Measurements from ENCODE around the gene MCOLN3. TPM values are rescaled to one million over a fixed set of nuclear protein-coding genes. Genes with fewer than 3 reads are reported as not detected.
"Not testable (repeated sequence)": the region's sequence is repeated elsewhere in the genome, so short reads cannot be mapped to it uniquely, and the experiment has no call there.

The MCOLN3 gene
- polyA plus RNA-seq, 3 donors: 8.7 to 27.1 (median 11.3) TPM

DNA sequence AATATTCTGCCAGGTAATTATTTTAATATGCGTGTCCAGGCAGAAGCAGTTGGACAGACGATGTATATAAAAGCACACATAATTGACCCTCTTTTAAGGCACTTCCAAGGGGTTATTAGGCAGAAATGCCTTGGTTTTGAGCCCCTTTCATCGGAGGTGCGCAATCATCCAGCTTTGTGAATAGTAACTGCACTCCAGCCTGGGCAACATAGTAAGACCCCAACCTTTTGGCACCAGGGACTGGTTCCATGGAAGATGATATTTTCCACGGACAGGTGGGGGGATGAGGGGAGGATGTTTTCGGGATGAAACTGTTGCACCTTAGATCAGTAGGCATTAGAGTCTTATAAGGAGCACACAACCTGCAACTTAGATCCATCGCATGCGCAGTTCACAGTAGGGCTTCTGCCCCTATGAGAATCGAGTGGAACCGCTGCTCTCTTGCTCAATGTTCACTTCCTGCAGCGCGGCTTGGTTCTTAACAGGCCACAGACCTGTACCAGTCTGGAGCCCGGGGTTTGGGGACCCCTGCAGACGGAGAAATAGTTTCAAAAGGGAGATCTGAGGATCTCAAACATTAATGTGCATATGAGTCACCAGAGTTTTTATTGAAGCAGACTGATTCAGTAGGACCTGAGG lies 49.5 kb downstream of the MCOLN3 start:
- no peak for DNase-seq (ENCODE audit: extremely low read depth in 1 of 11, low read depth in 9 of 11, low spot score in 4 of 11)

DNA sequence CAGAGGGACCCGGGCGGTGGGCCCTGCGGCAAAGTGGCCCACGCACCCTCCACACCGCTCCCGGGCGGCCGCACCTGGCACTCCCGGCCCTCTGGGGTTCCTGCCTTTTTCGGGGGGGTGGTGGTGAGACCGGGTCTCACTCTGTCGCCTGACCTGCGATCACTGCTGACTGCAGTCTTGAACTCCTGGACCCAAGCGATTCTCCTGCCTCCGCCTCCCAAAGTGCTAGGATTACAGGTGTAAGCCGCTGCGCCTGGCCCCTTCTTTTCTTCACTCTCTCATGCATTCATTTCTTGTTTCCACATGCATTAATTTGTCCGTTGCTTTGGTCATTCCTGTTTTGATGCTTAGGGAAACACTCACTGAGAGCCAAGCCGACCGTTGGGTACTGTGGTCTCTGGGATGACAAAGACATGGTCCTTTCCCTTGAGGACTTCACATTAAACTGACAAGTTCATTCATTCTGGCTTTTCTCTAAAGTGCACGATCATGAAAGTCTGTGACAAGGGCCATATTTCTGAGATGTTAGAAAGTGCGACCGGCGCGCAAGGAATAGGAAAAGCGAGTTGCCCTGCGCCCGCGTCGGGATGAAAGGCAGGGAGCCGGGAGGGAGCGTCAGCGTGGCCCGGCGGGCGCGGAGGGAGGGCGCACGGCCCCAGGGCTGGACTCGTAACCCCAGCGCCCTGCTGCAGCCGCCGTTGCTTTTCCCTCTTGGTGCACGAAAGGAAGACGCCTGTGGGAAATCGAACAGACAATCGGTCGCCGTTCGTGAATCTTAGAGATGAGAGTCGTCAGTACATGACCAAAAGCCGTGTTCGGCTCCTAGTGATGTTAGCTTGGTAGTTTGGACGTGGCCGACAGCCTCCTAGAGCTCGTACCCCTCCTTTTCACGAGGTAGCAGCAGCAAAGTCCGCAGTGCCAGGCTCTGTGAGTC lies 50.4 kb downstream of the MCOLN3 start:
- peak in 2 of 11 donors; percentile 3 to 12 for DNase-seq (ENCODE audit: extremely low read depth in 1 of 11, low read depth in 9 of 11, low spot score in 4 of 11)

DNA sequence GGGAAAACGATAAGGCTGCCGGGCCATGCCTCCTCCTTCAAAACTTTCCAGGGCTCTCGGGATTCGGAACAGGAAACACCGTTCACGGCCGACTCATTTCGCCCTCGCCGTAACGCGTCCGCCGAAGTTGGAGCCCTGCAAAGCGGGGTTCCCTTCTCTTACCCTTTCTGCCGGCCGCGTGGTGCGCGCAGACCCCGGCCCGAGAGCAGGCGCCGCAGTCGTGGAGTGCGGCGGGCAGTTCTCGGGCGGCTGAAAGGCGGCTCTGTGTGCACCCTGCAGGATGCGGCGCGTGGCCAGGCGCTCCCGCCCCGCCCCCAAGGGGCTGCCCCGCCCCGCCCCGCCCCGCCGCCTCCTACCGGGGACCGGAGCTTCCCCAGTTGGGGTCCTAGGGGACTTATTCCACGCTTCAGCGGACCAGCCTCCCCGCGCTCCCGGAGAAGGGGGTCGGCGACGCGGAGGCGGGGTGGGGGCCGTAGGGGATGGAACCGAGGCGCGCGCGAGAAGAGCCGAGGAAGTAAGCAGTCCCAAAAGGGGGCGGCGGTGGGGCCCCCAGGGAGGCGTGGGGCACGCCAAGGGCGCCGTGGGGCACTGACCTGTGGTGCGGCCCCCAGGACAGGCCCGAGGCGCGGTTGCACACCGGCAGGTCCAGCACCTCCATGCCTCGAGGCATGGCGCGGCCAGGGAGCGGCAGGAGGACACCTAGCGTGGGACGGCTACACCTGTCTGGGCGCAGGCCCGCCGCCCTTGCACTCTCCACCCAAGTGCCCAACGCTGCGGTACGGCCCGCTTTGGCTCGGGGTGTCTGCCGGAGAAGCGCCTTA lies 51.2 kb downstream of the MCOLN3 start, which contains the start of gene MCOLN2:
MCOLN2 (minus strand) TSS at position 268 of the 821 bp plus-strand sequence; CDS start at position 27, 241 bp downstream.
- DNase-seq (ENCODE audit: extremely low read depth in 1 of 11, low read depth in 9 of 11, low spot score in 4 of 11): peak in 3 of 11 donors; percentile 0 to 26 (median 12)

DNA sequence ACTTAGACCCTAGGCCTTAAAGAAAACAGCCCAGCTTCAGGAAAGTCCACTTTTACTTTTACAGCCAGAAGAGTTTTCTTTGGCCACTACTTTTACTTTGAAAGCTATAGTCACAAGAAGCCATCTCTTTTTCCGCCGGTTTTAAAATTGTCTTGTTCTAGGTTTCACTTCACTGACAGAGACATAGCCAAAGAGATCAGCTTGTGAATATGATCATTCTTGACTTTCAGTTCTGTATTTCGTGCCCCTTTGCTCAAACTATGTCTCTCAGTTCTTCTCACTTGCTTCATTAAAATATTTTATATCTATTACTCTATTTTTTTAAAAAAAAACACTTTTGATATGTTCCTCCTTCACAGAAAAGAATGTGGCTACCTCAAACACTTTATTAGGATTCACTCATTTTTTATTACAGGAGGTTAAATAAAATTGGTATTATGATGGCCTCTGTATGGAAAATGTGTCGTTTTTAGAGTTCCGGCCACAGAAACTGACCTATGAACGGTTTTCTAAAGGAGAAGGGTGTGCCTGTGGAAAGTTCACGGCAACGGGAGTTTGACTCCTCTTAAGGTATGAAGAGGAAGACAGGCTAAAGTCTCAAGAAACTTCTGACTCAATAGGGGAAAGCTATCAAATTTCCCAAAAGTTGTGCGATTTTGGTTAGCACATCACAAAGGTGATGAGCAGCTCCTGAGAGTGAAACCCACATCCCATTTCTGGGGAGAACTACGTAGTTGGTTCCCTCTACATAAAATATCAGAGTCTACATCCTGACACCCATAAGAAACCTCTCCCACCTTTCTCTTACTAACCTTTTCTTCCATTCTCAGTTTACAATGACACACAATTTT lies 52.6 kb downstream of the MCOLN3 start:
- DNase-seq (ENCODE audit: extremely low read depth in 1 of 11, low read depth in 9 of 11, low spot score in 4 of 11): no peak

DNA sequence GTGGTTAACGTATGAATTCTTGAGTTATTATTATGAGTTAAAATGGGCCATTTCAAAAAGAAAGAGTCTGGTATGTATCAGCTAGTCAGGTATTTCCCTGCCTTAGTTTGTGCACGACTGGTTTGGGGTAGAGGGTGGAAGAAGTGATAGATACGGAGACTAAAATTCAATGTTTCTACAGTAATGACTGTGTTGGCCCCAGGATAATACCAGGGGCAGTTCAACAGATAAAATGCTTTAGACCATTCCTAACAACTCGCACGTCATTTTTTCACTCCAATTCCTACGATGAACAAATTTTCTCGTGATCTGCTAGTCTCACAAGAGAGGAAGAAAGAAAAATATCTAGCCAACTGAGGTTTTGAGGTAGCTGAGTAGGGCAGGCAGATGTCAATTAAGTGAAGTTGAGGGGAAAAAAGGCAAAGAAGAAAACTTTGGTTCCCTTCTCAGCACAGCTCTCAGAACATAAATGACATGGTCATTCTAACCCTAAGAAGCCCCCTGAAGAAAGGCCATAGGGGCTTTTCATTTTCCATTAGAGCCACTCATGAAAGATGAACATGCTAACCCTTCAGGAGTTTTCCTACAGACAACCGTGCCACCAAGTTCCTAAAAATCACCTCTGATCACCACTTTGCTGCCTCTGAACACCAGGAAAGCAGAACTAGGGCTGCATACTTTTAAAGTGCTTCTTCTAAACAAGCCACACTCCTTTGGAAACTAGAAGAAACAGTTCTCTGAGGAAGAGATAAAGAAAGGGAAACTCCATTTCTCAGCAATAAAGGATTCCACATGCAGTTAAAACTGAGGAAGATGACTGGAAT lies 57.0 kb downstream of the MCOLN3 start:
- DNase-seq (ENCODE audit: extremely low read depth in 1 of 11, low read depth in 9 of 11, low spot score in 4 of 11): no peak

DNA sequence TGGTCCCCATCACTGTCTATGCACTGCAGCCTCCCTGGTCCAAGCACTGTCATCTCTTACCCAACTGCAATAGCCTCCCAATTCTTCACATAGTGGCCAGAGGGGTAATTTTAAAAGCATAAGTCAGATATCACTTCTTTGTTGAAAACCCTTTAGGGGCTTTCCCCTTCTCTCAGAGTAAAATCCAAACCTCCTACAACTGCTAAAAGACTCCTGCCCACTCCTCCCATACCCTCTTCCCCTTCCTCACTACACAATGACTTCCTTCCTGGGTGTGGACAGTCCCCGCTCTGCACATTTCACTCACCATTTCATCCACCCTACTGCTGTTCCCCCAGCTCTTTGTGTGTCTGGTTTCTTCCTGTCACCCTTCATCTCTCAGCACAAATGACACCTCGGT lies 59.7 kb downstream of the MCOLN3 start:
- DNase-seq (ENCODE audit: extremely low read depth in 1 of 11, low read depth in 9 of 11, low spot score in 4 of 11): no peak

DNA sequence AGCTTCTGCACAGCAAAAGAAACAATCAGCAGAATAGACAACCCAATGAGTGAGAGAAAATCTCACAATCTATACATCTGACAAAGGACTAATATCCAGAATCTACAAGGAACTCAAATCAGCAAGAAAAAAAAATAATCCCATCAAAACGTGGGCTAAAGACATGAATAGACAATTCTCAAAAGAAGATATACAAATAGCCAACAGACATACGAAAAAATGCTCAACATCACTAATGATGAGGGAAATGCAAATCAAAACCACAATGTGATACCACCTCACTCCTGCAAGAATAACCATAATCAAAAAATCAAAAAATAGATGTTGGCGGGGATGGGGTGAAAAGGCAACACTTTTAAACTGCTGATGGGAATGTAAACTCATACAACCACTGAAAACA lies 61.7 kb downstream of the MCOLN3 start:
- not testable (repeated sequence) for DNase-seq (ENCODE audit: extremely low read depth in 1 of 11, low read depth in 9 of 11, low spot score in 4 of 11)

DNA sequence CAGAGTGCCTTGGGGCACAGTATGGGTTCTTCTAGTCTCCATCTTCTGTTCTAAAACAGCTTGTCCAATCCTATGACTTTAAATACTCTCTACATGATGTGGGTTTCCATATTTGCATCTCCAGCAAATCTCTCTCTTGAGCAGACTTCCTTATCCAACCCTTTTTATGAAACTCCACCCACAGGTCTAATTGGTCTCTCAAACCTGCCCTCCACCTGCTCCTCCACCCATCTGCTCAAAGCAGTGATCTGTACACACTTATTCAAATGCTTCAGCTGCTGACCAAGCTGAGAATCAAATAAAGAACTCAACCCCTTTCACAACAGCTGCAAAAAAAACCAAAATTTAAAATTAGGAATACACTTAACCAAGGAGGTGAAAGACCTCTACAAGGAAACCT lies 62.9 kb downstream of the MCOLN3 start:
- no peak for DNase-seq (ENCODE audit: extremely low read depth in 1 of 11, low read depth in 9 of 11, low spot score in 4 of 11)

DNA sequence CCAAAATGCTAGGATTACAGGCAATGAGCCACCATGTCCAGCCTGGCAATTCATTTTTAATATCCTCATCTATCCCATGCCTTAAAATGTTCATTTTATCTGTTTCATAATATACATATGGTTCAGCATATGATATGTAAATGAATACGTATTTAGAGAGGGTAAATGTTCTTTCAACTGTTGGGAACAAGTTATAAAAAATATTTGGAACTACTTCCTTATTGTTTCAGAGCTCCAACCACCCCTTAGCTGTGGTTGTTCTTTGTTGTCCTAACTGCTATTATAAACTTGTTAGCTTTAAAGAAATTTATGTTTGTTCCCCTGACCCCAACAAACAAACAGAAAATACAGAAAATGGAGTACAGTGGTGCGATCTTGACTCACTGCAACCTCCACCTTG lies 65.9 kb downstream of the MCOLN3 start:
- no peak for DNase-seq (ENCODE audit: extremely low read depth in 1 of 11, low read depth in 9 of 11, low spot score in 4 of 11)

DNA sequence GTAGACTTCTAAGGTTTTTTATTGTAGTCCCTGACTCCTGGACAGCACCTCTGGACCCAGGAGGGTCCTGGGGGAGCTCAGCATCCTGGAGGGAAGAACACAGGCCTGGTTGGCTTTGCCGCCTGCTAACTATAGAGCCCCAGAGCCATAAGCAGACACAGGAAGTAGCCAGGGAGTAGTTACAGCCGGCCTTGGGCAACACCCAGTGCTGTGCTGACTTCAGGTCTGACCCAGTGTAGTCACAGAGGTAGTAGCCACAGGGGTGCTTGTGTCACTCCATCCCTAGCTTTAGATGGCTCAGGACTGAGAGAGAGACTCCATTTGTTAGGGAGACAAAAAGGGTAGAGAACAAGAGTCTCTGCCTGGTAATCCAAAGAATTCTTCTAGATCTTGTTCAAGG lies 73.3 kb downstream of the MCOLN3 start:
- no peak for DNase-seq (ENCODE audit: extremely low read depth in 1 of 11, low read depth in 9 of 11, low spot score in 4 of 11)

DNA sequence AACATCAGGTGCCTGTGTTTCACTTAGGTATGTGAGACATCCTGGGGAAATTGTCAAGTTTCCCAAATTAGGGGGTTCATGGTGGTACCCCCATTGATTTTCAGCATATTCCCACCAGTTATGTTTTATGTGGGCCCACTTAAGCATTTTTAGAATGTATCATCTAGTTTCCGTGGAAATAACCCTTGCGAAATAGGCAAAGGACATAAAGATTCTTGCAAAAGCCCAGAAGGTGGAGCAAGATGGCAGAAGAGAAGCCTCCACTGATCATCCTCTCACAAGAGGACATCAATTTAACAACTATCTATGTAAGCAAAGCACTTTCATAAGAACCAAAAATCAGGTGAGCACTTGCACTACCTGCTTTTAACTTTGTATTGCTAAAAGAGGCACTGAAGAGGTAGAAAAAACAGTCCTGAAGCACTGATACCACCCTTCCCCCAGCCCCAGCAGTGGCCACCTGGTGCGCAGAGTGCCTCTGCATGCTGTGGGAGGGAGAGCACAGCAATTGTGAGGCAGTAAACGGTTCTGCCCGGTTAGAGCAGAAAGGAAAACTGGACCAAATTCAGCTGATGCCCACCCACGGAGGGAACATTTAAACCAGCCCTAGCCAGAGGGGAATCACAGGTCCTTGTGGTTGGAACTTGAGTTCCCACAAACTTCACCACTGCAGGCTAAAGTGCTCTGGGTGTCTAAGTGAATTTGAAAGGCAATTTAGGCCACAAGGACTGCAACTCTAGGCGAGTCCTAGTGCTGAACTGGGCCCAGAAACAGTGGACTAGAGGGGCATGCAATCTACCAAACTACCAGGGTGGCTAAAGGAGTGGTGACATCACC lies 74.6 kb downstream of the MCOLN3 start:
- no peak for DNase-seq (ENCODE audit: extremely low read depth in 1 of 11, low read depth in 9 of 11, low spot score in 4 of 11)

DNA sequence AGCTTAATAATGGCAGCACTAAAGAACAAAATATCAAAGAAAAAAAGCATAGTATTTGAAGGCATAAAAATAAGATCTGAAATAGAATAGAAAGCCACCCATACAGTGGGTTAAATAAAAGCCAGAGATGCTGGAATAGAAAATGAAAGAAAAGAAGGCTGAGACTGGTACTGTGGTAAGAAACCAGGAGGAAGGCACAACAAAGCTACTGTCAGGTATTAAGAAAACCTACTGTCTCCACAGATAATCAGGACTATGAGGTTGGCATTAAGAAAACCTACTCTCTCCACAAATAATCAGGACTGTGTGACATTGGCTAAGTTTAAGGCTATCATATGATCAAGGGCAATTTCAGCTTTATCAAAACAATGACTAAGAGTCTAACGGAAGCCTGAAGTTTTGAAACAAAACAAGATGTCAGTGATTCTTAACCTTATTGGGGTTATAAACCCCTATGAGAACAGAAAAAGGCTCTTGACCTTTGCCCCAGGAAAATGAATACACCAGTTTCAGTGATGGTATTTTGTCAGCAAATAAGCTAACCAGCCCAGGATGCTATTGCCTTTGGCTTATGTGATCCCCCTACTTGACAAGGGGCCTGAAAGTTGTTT lies 75.8 kb downstream of the MCOLN3 start:
- DNase-seq (ENCODE audit: extremely low read depth in 1 of 11, low read depth in 9 of 11, low spot score in 4 of 11): no peak

DNA sequence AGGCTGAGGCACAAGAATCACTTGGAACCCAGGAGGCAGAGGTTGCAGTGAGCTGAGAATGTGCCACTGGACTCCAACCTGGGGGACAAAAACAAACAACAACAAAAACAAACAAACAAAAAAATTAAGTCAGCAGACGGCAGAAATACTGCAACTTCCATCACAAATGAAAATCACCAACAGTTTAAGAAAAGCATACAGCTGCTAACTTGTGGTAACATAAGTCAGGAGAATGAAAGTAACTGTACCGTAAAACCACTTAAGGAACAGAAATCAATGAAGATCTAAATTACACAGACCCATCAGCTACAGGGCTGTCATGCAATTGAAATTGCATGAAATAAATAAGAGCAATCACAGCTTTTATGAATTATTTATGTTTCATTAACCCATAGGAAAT lies 76.3 kb downstream of the MCOLN3 start:
- no peak for DNase-seq (ENCODE audit: extremely low read depth in 1 of 11, low read depth in 9 of 11, low spot score in 4 of 11)

DNA sequence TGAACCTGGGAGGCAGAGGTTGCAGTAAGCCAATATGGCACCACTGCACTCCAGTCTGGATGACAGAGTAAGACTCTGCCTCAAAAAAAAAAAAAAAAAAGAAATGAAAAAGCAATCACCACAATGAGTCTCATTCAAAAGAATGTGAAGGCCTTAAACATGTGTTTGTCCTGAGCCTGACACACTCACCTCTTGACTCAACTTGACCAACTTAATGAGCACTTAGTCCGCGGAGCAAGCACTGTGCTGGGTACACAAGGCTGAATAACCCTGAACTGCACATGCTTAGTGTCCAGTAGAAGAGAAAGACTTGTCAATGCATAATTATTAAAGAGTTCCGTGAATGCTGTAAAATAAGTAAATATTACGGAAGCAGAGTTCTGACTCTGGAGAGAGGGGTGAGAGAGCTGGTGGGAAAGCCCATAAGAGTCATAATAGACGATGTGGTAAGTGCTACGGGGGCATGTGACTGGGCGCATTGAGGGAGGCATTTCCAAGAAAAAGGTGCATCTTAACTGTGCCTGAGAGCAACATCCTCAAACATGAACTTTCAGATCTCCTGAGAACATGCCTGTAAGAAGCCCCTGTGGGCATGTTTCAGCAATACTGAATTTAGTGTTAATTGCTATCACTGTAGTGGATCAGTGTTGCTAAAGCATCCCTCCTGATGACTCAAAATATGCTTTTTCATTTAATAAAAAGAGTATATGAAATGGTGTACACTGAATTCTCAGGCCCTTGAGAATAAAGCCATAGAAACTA lies 78.6 kb downstream of the MCOLN3 start:
- DNase-seq (ENCODE audit: extremely low read depth in 1 of 11, low read depth in 9 of 11, low spot score in 4 of 11): no peak

DNA sequence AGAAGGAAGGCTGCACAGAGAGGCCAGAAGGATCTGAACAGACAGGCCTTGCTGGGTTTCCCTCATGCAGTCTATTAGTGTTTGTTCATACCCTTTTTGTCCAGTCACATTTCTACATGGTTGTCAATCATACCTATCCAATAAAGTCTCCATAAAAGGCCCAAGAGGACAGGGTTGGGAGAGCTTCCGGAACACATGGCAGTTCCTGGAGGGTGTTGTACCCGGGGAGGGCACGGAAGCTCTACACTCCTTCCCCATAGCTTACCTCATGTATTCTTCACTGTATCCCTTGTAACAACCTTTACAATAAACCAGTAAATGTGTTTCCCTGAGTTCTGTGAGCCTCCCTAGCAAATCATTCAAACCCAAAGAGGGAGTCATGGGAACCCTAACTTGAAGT lies 79.4 kb downstream of the MCOLN3 start:
- DNase-seq (ENCODE audit: extremely low read depth in 1 of 11, low read depth in 9 of 11, low spot score in 4 of 11): no peak

DNA sequence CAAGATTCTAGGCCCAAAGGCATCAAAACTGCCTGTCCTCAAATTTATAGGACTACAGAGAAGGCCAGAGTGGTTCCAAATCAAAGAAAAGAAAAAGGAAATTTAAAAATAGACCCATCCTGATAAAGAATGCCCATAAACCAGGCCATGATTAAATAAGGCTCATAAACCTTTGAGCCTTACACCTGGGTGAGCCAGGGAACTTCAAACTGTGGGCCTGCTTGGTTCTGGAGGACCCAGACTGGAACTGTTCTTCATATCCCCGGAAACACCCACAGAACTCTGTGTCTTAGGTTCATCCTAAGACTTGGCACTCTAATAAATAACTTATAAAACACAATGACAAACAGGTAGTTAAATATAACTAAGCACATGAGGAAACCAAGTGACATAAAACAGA lies 80.2 kb downstream of the MCOLN3 start:
- no peak for DNase-seq (ENCODE audit: extremely low read depth in 1 of 11, low read depth in 9 of 11, low spot score in 4 of 11)

All from renal cortex interstitium (tissue), 11 donors.